Activated CD4-positive, alpha-beta T cell treated with anti-CD3 and anti-CD28 coated beads, Interleukin-10, Interleukin-2, amounts not matched to agents 100 ng/mL and 50 ng/mL, durations not matched to agents 16 hours and 8 hours (primary cell): ENCODE data around the gene CSNK1G1.
A peak's percentile ranks its signal among the peaks of the same experiment; 100 is the strongest.

Experiments used
- DNase-seq: peaks from one replicate; pipeline ENCODE4 v3.0.0-alpha.2; 2020

CSNK1G1 gene

DNA sequence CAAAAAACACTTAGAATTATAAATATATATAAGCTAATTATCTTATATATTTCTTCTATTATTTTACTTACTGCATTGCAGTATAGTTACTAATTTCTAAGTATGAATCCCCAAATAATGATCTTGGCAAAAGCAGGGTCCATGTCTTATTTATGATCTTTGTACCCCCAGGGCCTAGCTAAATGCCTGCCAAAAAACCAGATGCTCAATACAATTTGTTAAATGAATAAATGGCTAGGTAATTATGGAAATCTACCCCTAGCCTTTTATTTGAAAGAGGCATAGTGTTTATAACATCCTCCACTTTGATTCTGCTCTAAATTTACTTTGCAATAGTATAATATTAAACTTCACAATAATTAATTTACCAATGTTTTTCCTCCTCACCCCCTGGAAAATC, 69.5 kb downstream of the CSNK1G1 start:
- no peak for DNase-seq

DNA sequence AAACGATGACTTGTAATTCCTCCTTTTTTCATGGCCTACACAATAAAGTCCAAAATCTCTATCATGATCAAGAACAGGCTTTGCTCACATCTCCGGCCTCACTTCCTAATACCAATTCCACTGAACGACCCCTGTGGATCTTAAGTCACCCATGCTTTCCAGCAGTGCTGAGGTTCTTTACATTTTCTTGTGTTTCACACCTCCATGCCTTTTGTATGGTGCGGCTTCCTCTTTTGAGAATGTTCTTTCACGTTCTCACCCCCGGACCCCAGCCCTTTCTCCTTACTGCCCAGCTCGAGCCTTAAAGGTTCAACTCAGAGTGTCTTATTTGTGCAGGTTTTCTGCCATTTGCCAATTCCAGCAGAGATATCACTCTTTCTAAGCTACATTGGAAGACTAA, 70.1 kb downstream of the CSNK1G1 start:
- DNase-seq, result no peak

DNA sequence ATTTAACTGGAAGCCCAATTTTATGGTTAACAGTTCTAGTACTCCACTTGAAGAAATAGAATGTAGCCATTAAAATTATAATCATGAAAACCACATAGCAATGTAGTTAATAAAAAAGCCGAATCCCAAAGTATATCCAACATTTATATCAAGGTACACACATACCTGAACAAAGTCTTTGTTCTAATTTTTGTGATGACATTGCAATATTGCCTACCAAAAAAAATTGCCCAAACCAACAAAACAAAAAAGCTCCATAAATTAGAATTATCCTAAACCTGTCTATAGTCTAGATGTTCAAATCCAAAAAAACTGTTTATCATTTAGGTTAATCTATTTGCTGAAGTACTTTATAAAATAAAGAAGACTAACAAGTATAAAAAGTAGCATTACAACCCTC, 70.8 kb downstream of the CSNK1G1 start:
- no peak for DNase-seq

DNA sequence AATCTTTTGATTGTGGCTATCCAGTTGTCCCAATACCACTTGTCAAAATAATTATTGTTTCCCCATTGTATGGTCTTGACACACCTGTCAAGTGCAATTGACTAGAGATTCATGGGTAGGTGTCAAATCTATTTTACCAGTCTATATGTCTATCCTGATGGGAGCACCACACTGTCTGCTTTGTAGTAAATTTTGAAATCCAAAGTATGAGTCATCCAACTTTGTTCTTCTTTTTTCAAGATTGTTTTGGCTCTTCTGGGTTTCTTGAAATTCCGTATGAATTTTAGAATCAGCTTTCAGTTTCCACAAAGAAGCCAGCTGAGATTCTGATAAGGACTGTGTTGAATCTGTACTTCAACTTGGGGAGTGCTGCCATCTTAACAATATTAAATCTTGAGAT, 71.9 kb downstream of the CSNK1G1 start:
- DNase-seq, result no peak

DNA sequence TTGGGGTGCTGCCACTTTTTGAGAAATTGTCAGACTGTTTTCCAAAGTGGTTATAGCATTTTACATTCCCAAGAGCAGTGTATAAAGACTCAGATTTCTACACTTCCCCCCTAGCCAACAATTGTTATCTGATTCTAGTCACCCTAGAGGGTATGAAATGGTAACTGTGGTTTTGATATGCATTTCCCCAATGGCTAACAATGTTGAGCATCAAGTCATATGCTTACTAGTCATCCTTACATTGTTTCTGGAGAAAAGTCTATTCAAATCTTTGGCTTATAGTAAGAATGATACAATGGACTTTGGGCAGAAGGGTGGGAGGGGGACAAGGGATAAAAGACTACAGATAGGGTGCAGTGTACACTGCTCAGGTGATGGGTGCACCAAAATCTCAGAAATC, 73.3 kb downstream of the CSNK1G1 start:
- no peak for DNase-seq

DNA sequence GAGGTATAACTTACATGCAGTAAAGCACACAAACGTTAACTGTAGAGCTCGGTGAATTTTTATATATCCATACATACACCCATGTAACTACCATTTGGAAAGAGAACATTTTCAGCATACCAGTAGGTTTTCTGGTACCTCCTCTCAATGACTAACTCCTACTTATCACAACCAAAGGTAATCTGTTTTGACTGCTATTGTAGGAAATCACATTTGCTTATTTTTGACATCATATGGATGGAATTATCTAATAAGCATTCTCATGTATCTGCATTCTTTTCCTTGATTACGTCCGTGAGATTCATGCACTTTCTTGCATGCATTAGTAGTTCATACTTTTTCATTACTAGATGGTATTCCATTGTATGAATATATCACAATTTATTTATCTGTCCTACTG, 76.8 kb downstream of the CSNK1G1 start:
- no peak for DNase-seq

DNA sequence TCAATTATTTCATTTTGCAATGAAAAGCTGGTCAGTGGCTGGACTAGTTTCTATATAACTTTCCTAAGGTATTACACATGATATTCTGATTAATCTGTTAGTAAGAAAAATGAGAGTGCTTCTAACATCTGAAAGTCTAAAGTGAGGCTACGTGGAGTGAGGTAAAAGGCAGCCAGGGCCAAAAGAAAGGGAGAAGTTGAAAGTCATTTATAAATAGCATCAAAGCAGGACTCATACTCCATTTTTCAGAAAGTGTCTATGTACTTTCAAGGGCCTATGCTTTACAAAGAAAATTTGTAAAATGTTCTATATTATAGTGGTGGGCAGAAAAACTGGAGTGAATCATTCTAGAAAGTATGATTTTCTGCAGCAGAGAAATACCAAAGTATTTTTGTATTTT, 80.0 kb downstream of the CSNK1G1 start:
- DNase-seq, result no peak

DNA sequence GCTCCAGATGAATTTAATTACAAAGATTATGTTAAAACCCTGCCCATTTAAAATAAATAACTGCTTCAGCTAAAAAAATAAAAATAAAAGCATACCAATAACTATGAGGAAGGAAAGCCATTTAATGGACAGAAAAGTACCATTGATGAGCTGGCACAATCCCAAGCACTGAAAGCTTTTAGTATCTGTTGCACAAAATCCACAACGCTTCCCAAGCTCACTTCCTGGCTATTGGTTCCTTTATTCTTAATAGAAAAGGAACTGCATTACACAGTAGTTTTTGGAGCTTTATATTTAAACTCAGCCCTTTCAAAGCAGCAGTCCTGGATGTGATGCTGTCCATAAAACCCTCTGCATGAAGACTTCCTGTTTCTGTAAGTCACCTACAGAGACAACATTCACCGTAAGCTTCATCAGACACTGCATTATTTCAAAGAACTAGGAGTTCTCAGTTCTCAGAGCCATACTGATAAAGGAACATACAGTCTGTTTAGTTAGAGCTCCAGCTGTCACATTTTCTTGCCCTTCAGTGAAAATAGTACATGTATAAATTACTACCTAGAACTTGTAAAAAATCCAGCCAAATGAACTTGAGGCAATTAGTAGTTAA, 81.5 kb downstream of the CSNK1G1 start:
- DNase-seq, result no peak

DNA sequence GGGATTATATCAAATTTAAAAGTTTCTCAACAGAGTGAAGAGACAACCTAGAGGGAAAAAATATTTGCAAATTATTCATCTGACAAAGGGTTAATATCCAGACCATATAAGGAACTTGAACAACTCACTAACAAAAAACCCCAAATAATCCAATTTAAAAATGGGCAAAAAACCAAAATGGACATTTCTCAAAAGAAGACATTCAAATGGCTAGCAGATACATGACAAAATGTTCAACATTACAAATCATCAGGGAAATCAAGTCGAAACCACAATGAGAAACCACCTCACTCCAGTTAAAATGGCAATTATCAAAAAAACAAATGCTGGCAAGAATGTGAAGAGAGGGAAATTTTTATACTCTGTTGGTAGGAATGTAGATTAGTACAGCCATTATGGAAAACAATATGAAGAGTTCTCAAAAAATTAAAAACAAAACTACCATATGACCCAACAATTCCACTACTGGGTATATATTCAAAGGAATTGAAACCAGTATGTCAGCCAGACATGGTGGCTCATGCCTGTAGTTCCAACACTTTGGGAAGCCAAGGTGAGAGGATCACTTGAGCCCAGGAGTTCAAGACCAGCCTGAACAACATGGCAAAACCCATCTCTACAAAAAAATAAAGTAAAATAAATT, 88.5 kb downstream of the CSNK1G1 start:
- DNase-seq, result no peak

DNA sequence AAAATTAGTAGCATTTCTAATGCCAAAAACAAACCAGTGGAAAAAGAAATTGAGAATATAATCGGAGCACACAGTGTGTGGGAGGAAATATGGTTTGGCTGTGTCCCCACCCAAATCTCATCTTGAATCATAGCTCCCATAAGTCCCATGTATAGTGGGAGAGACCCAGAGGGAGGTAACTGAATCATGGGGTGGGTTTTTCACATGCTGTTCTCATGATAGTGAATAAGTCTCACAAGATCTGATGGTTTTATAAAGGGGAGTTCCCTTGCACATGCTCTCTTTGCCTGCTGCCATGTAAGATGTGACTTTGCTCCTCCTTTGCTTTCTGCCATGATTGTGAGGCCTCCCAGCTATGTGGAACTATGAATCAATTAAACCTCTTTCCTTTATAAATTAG, 90.8 kb downstream of the CSNK1G1 start:
- DNase-seq, result peak; percentile 50

DNA sequence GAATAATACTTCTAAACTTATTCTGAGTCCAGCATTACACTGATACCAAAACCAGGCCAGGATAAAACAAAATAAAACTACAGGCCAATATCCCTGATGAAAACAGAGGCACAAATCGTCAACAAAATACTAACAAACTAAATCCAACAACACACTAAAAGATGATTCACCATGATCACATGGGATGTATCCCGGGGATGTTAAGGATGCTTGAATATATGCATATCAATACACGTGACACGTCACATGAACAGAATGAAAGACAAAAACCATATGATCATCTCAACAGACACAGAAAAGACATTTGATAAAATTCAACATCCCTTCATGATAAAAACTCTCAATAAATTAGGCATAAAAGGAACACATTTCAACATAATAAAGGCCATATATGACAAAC, 91.5 kb downstream of the CSNK1G1 start:
- DNase-seq, result no peak

DNA sequence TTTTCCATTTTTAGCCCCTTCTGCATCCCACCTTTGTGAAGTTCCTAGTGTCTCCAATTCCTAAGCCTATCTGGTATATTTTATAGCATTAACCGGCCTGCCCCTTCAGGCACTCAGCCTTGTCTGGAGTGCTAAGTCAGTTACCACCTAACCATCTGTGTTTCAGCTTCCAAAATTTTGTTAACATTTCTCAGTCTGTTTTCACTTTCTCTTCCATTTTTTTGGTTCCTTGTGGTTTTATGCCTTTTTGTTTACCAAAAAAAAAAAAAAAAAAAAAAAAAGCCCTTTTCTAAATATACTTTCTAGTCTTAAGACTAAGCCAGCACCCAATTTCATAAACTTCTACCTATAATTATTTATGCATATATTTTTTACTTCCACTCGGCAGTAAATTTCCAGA, 92.4 kb downstream of the CSNK1G1 start:
- DNase-seq, result no peak

DNA sequence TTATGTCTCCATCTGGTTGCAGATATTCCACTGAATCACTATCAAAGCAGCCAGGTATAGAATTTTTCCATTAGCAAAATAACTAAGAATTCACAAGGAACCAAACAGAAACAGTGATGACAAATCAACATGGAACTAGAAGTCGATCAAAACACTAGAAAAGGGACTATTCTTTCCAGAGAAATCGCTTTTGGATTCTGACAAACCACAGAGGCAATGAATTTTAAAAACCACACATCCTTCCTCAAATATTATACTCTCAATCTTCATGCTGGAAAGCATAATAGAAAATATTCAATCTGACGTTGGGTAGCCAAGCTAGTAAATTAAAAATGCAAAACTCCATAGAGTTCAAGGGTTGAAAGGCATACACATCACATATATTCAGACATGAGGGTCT, 99.9 kb downstream of the CSNK1G1 start:
- no peak for DNase-seq

DNA sequence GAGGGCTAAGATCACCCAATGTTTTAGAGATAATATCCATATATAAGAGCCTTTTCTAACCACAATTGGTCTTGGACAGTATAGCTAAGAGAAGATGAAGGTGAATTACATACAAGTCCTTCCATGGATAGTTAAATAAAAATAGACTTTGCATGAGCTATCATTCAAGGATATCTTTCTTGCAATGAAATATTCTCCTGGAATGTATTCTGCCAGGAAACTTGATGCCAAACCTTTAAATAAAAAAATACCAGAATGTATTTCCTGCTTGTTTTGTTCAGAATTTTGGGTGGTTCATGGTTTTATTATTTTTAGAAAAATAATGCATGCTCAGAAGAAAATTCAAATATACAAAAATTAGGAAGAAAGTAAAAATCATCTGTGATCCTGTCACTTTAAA, 104.3 kb downstream of the CSNK1G1 start:
- DNase-seq, result no peak

DNA sequence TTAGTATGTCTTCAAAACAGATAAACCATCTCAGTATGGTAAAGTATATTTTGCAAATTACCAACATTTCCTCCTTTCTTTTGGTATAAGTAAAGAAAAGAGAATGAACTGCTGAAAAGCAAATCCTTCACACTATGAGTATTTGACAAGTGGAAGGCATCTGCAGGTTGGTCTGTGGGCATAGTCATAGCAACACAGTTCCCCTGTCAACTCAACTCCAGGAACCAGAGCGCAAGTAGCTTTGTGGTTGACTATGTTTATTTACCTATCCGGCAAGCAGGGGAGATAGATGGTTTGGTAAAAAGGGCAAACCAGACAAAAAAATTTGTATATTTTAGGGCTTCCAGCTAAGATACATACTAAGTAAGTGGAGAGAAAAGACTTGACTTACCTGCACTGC, 104.9 kb downstream of the CSNK1G1 start:
- peak; percentile 77 for DNase-seq

DNA sequence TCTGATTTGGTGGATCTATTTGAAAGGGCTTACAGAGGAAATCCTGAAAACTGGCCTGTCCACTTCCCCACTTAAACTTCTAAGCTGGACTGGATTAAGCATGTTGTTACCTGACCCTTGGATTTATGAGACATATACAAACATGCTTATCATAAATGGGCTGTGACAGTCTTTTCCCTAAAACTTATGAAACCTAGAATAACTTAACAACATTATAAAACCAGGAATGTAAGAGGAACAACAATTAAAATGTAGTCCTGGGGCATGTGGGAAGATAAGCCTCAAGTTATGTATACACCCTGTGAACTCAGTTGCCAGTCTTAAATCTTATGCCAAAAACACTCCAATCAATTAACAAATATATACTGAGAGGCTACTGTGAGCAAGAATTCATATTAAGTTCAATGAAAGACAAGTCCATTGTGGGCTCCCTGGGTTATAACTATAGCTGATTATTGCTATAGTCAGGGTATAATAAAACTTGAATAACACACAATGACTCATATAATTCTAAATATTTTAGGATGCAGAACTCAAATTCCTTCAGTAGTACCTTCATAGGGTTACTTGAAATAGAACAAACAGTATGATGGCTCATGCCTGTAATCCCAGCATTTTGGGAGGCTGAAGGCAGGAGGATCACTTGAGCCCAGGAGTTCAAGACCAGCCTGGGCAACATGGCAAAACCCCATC, 105.9 kb downstream of the CSNK1G1 start:
- no peak for DNase-seq

DNA sequence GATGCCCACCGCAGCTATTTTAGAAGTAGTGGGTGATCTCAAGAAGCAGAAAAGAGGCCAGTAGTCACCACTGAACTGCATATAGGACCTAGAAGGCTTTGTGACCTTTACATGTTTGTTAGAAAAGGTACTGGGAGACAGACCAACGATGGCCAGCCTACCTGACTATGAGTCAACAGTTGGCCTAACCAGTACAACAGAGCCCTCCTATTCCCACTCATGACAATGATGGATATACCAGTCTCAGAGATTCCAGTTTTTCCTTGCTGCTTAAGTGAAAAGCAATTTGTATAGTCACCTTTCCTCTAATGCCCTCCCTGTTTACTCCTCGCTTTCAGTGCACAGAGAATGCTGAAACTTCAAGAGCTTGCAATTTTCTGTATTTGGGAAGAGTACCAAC, 106.6 kb downstream of the CSNK1G1 start:
- DNase-seq, result no peak

DNA sequence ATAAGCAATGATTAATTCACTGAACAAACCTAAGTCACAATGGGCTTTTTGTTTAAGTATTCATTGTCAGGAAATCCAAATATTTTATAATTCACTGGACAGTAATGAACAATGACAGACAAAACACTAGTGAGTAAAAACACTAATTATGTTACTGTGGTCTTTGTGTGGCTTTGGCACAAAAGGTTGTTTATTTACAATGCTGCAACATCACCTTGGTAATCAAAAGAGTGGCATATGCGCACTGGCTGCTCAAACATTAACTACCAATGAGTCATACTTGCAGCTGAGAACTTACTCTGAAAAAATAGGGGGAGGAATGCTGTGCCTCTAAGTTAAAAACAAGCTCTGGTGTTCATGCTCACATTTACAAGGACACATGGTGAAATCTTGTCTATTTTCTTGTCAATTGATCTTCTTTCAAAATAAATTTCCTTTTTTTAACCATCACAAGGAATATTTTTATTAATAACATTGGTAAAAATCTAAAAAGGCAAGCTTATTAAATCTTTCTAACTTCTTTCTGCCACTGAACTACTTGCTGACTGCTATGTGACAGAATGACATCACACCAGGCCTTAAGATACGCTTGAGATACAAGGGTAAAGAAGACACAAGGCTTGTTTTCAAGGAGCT, 107.9 kb downstream of the CSNK1G1 start:
- peak; percentile 92 for DNase-seq

DNA sequence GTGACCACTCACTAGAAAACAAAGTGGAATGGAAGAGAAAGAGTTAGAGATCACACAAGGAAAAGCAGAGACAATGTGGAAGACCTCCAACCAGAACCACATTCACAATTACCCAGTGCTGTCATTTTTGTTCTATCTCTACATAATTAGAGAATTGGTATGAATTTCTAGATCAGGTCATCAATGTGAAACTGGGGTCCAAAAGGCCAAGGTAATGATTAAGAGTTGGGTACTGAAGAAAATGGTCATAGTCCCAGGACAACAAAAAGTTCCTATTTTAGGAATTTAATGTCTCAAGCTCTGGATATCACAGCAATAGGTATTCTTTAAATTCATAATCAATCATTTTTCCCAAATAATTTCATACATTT, 108.5 kb downstream of the CSNK1G1 start:
- DNase-seq, result no peak

DNA sequence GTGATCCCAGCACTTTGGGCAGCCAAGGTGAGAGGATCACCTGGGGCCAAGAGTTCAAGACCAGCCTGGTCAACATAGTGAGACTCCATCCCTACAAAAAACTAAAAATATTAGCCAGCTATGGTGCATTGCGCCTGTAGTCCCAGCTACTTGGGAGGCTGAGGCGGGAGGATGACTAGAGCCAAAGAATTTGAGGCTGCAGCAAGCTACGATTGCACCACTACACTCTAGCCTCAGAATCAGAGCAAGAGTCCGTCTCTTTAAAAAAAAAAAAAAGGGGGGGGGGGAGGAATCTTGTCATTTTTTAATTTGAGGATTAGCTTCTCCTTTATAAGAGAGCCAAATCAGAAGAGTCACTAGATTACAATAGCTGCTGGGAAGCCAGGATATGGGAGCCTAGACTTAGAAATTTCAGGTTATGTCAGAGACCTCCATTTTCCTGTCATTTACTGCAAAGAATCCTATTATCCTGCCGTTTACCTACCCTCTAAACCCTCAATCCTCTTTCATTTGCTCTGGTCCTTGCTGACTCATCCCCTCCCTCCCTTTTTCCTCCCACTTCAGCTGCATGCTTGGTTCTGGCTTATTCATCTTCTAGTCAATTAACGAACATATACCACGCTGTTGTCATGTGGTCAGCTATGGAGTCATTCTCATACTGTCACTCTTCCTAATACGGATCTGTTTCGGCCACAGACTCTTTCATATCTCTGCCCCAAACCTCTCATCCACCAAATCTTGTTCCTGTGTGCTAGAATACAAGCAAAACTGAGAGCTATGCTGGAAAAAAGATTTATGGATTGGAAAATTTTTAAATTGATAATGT, 109.4 kb downstream of the CSNK1G1 start:
- peak; percentile 96 for DNase-seq

DNA sequence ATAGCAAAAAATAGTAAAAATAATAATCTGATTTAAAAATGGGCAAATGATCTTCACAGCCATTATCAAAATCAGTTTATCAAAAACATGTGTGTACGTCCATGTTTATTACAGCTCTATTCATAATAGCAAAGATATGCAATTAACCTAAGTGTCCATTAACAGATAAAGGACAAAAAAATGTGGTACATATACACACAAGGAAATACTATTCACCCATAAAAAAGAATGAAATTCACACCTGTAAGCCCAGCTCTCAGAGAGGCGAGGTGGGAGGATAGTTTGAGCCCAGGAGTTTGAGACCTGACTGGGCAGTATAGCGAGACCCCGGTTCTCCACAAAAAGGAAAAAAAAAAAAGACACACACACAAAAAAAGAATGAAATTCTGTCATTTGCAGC, 110.6 kb downstream of the CSNK1G1 start:
- no peak for DNase-seq

DNA sequence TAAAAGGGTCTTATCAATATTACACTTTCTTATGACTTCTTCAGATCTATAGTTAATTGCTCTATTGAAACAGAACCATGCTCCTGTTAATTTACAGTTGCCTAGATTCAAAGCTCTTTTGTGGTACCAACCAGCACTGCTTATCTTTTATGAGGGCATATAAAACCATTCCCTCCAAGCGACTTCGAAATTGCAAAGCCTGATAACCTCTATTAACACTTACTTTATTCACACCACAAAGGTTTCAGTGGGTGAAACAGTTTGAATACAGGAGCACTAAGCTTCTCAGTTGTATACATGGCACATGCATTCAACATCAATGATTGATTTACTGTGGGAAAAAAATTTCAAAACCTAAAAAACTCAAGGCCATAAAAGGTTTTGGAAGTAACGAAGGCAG, 118.3 kb downstream of the CSNK1G1 start:
- no peak for DNase-seq

DNA sequence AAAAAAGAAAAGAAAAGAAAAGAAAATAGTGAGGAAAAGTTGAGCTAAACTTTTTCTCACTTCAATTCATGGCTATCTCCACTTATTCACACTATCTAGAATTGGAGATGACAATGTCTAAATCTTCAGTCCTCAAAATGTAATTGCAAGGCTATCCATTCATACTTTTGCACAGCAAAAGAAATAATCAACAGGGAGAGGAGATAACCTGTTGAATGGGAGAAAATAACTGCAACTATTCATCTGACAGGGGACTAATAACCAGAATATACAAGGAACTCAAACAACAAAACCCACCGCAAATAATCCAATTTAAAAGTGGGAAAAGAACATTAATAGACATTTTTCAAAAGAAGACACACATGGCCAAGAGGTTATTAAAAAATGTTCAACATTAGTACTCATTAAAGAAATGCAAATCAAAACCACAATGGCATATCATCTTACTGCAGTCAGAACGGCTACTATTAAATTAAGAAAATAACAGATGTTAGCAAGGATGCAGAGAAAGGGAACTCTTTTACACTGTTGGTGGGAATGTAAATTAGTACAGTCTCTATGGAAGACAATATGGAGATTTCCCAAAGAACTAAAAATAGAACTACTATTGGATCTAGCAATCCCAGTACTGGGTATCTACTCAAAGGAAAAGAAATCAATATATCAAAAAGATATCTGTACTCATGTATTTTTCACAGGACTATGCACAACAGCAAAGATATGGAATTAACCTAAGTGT, 119.6 kb downstream of the CSNK1G1 start:
- no peak for DNase-seq
